A172 (cell line): ENCODE measurements around the gene SPATA4. TPM values are rescaled to one million over a fixed set of nuclear protein-coding genes. Genes with fewer than 3 reads are reported as not detected.
"Not testable (repeated sequence)": the region's sequence is repeated elsewhere in the genome, so short reads cannot be mapped to it uniquely, and the experiment has no call there.

ENCODE experiments used
- DNase-seq: peaks from one replicate; pipeline ENCODE4 v3.0.0-alpha.2; 2015; ENCODE audit warnings: low spot score
- total RNA-seq: library from RNA; depleted of rRNA; stranded (reverse); fragments of >200 nt; shearing (Covaris generic); gene quantifications from 2 replicates; pipeline ENCODE4 v1.2.3, GENCODE V29; 2014; rRNA removed

The SPATA4 gene
- 0.19 TPM in 1 of 2 replicates, not detected in the other for total RNA-seq

- DNase-seq = peak; percentile 78
Measured at GRCh38 chr4:176195184-176195978, at the start of gene SPATA4. Gene SPATA4 (minus strand): TSS chr4:176195585. CDS start chr4:176195562, 23 bp downstream.

GRCh38 chr4:176242764-176243347, 47.5 kb upstream of the SPATA4 start:
- DNase-seq = no peak

- no peak for DNase-seq
Measured at GRCh38 chr4:176241703-176242102, 46.3 kb upstream of the SPATA4 start.

- no peak for DNase-seq
Measured at GRCh38 chr4:176238826-176239225, 43.4 kb upstream of the SPATA4 start.

- peak; percentile 25 for DNase-seq
Measured at GRCh38 chr4:176238157-176238610, 42.8 kb upstream of the SPATA4 start.

GRCh38 chr4:176236946-176237345, 41.6 kb upstream of the SPATA4 start:
- no peak for DNase-seq

- no peak for DNase-seq
Measured at GRCh38 chr4:176230836-176231235, 35.5 kb upstream of the SPATA4 start.

- no peak for DNase-seq
Measured at GRCh38 chr4:176229645-176230044, 34.3 kb upstream of the SPATA4 start.

GRCh38 chr4:176226736-176227135, 31.4 kb upstream of the SPATA4 start:
- DNase-seq = no peak

- DNase-seq = no peak
Measured at GRCh38 chr4:176223561-176223960, 28.2 kb upstream of the SPATA4 start.

GRCh38 chr4:176222149-176222548, 26.8 kb upstream of the SPATA4 start:
- DNase-seq = no peak

GRCh38 chr4:176217510-176217909, 22.1 kb upstream of the SPATA4 start:
- DNase-seq = no peak

- not testable (repeated sequence) for DNase-seq
Measured at GRCh38 chr4:176212351-176212750, 17.0 kb upstream of the SPATA4 start.

GRCh38 chr4:176210579-176211296, 15.4 kb upstream of the SPATA4 start:
- no peak for DNase-seq

- DNase-seq = no peak
Measured at GRCh38 chr4:176210101-176210500, 14.7 kb upstream of the SPATA4 start.

GRCh38 chr4:176209535-176209934, 14.2 kb upstream of the SPATA4 start:
- DNase-seq = no peak

- peak; percentile 12 for DNase-seq
Measured at GRCh38 chr4:176207839-176208238, 12.5 kb upstream of the SPATA4 start.

- DNase-seq = no peak
Measured at GRCh38 chr4:176205299-176205698, 9.9 kb upstream of the SPATA4 start.

GRCh38 chr4:176198316-176198903, 3.0 kb upstream of the SPATA4 start:
- no peak for DNase-seq

- DNase-seq = no peak
Measured at GRCh38 chr4:176193938-176194337, 1.4 kb downstream of the SPATA4 start.

GRCh38 chr4:176193126-176193525, 2.3 kb downstream of the SPATA4 start:
- DNase-seq = no peak

- peak; percentile 28 for DNase-seq
Measured at GRCh38 chr4:176191974-176192373, 3.4 kb downstream of the SPATA4 start.
